ENCODE measurements around the gene GSTM4.

GRCh38 chr1:109697066-109697465 lies 41.2 kb downstream of the GSTM4 start:
- TF ChIP-seq POLR2A (IDR thresholded peaks at IDR 0.05) (no peak), CTCF (IDR thresholded peaks at IDR 0.05) (no peak)

Measured in tibial nerve (tissue), 3 donors.